ENCODE results near the gene TRRAP. TPM values are rescaled to one million over a fixed set of nuclear protein-coding genes. Genes with fewer than 3 reads are reported as not detected.

Gene TRRAP
- total and polyA plus RNA-seq, 2 of the 8 experiments (the other 6 are each of a cell fraction or from before 2014, with no cell fraction given), result 21.7 to 48.6 TPM

DNA sequence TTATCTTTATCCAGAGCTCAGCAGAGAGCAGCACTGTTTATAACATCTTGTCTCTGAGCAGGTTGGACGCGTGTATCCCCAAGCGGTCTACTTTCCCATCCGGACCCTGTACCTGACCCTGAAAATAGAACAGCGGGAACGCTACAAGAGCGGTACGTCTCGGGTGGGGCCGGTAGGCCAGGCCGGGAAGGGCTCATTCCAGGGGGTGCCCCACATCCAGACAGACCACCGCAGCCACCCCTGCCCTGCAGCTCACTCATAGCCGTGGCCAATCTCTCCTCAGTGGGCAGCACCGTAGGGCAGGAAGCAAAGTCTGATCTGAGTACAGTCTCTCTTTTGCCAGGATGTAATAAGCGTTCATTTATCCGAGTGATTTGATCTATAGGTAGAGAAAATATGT lies 113.7 kb downstream of the TRRAP start:
- H2BK120ac ChIP-seq (replicated peaks; ENCODE audit: low read depth, low read length), result no peak overlapping the region
- H3K4me2 ChIP-seq (ENCODE audit: insufficient read depth in 1 of 2, low read depth in 2 of 2, low read length in 2 of 2), result no peak overlapping the region
- ChIA-PET CTCF (ENCODE audit: partially characterized antibody) (interaction anchor here (0.8 to 1.7 kb wide), 4 partner anchors 9 to 28 kb away, joined by 3 to 5 read pairs (median 4); no protein-coding TSS in a partner anchor), POLR2A (ENCODE audit: partially characterized antibody) (interaction anchor here (0.9 kb wide), 1 partner anchor 18 kb away, joined by 3 read pairs; no protein-coding TSS in a partner anchor)
- H3K4me1 ChIP-seq (replicated peaks in 1 of 4; ENCODE audit: control insufficient read depth in 3 of 4, insufficient read depth in 4 of 4, low read length in 3 of 4), result no peaks in the 10 kb centered on the region
- H2AK5ac ChIP-seq (ENCODE audit: low read depth, low read length), result no peak overlapping the region
- FAIRE-seq (no peak), DNase-seq (ENCODE audit: low read depth in 1 of 2, low spot score in 2 of 2) (no peak)
- no peaks in the 10 kb centered on the region; the same call in 1 of the 2 replicates for H3K23me2 ChIP-seq (ENCODE audit: low read depth, low read length)
- H3K56ac ChIP-seq (replicated peaks; ENCODE audit: insufficient read length, low read depth, low read length), result no peak overlapping the region
- WGBS, 2 experiments (ENCODE audit: extremely low coverage in 1 of 2, insufficient coverage in 1 of 2, insufficient read length in 1 of 2, insufficient replicate concordance in 2 of 2, low coverage in 1 of 2, low lambda C conversion rate in 2 of 2, missing lambda C conversion rate in 1 of 2), result 95% methylated on average over 16 of the region's 16 CpGs; no CpG with 5 or more reads in 1 of the 2 experiments
- no peaks in the 10 kb centered on the region for H3K79me1 ChIP-seq (ENCODE audit: low read depth, low read length)
- no peaks in the 10 kb centered on the region for H3K79me2 ChIP-seq (ENCODE audit: control insufficient read depth in 1 of 2, insufficient read depth in 2 of 2, low read length in 2 of 2)
- no peak overlapping the region for H2AFZ ChIP-seq (ENCODE audit: low read length)
- no peaks in the 10 kb centered on the region for H3K9me3 ChIP-seq (ENCODE audit: insufficient read depth in 2 of 2, low read depth in 1 of 2, low read length in 1 of 2)
- no peak overlapping the region for H3K27ac ChIP-seq (ENCODE audit: low read depth, low read length)
- no peak overlapping the region for H2BK12ac ChIP-seq (ENCODE audit: low read depth, low read length)
- no peak overlapping the region for H4K5ac ChIP-seq (ENCODE audit: insufficient read length, low read depth, low read length)
- no peak overlapping the region for H3K4ac ChIP-seq (replicated peaks; ENCODE audit: insufficient read length, low read depth, low read length)
- no peak overlapping the region for H4K91ac ChIP-seq (replicated peaks; ENCODE audit: insufficient read length, low read length)
- H2BK20ac ChIP-seq (ENCODE audit: low read length), result no peak overlapping the region
- H3K23ac ChIP-seq (ENCODE audit: insufficient read length), result no peak overlapping the region
- TF ChIP-seq SP4 (IDR thresholded peaks at IDR 0.05; ENCODE audit: low read length), result no peak
- TF ChIP-seq CBX8 (IDR thresholded peaks at IDR 0.05; ENCODE audit: borderline replicate concordance, low read depth, low read length), result no peak
- no peak for TF ChIP-seq FOSL1 (IDR thresholded peaks at IDR 0.05; ENCODE audit: insufficient read depth, low read depth, low read length)
- no peak for TF ChIP-seq EGR1 (IDR thresholded peaks at IDR 0.05; ENCODE audit: borderline replicate concordance, low read depth, low read length)
- TF ChIP-seq, protein P1, sequence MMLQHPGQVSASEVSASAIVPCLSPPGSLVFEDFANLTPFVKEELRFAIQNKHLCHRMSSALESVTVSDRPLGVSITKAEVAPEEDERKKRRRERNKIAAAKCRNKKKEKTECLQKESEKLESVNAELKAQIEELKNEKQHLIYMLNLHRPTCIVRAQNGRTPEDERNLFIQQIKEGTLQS (IDR thresholded peaks at IDR 0.05; ENCODE audit: insufficient read depth, low read depth, low read length), result no peak
- no peak for TF ChIP-seq PHF8 (conservative IDR thresholded peaks at IDR 0.05; ENCODE audit: low read depth, low read length)
- TF ChIP-seq NANOG (IDR thresholded peaks at IDR 0.05; ENCODE audit: insufficient read depth, low read depth, low read length, poor library complexity, severe bottlenecking), result no peak
- no peak for TF ChIP-seq JUN (IDR thresholded peaks at IDR 0.05; ENCODE audit: low read depth, low read length)
- no peak for TF ChIP-seq YY1 (IDR thresholded peaks at IDR 0.05; ENCODE audit: low read depth, low read length)
- no peak for TF ChIP-seq GTF2F1 (IDR thresholded peaks at IDR 0.05; ENCODE audit: borderline replicate concordance, low read depth, low read length)
- no peak overlapping the region for H3K18ac ChIP-seq (ENCODE audit: extremely low read depth, low read length)
- H2BK5ac ChIP-seq (ENCODE audit: low read depth, low read length), result no peak overlapping the region
- no peak overlapping the region for H3K14ac ChIP-seq (ENCODE audit: insufficient read length)
- H2BK15ac ChIP-seq (ENCODE audit: low read length), result no peak overlapping the region
- peaks cover 5 to 9% of the 10 kb centered on the region in 2 experiments for H4K20me1 ChIP-seq (replicated peaks in 1 of 2; ENCODE audit: control insufficient read depth in 1 of 2, insufficient read depth in 2 of 2, low read length in 2 of 2)
- H3K36me3 ChIP-seq (ENCODE audit: control insufficient read depth in 2 of 4, insufficient read depth in 4 of 4, low read length in 3 of 4), result peaks cover 30 to 83% (median 55%) of the 10 kb centered on the region in 4 experiments
- no peaks in the 10 kb centered on the region for H3K27me3 ChIP-seq (replicated peaks in 1 of 4; ENCODE audit: control insufficient read depth in 3 of 4, extremely low read depth in 1 of 4, insufficient read depth in 3 of 4, low read length in 3 of 4)
- H4K8ac ChIP-seq (ENCODE audit: extremely low read depth, insufficient read depth, low read length), result no peak overlapping the region
- no peak overlapping the region for H3K9ac ChIP-seq (replicated peaks in 1 of 4; ENCODE audit: extremely low read depth in 1 of 4, low read depth in 3 of 4, low read length in 3 of 4)
- no peak overlapping the region for H3K4me3 ChIP-seq (ENCODE audit: extremely low read depth in 1 of 4, insufficient read depth in 2 of 4, low read depth in 3 of 4, low read length in 4 of 4)

Measured in H1 (cell line).